DOHH2 (cell line): ENCODE measurements around the gene GPC4.
A peak's percentile ranks its signal among the peaks of the same experiment; 100 is the strongest.

Experiments
- H3F3A ChIP-seq: fragments of 200-600 bp; sonication (generic), shearing (Covaris generic); 2 replicates; pipeline ENCODE4 v1.6.0; 2016; ENCODE audit warnings: antibody characterized with exemption, mild to moderate bottlenecking; ENCODE audit not compliant: control insufficient read depth, insufficient read depth
- H3K27ac ChIP-seq: fragments of 200-600 bp; sonication (generic); 2 replicates; pipeline ENCODE4 v1.5.1; 2014; ENCODE audit warnings: low read depth, mild to moderate bottlenecking, low read length, moderate library complexity
- H3K27me3 ChIP-seq: fragments of 200-600 bp; sonication (generic); 2 replicates; pipeline ENCODE4 v1.6.1; 2014; ENCODE audit warnings: mild to moderate bottlenecking, low read length, mixed read lengths; ENCODE audit not compliant: control insufficient read depth
- H3K36me3 ChIP-seq: fragments of 200-600 bp; sonication (generic); 2 replicates; pipeline ENCODE4 v1.6.1; 2014; ENCODE audit warnings: mild to moderate bottlenecking, low read length, moderate library complexity, mixed read lengths; ENCODE audit not compliant: control insufficient read depth
- H3K4me1 ChIP-seq: fragments of 200-600 bp; sonication (generic); 2 replicates; pipeline ENCODE4 v1.6.1; 2014; ENCODE audit warnings: mild to moderate bottlenecking, low read length, mixed read lengths; ENCODE audit not compliant: control insufficient read depth
- H3K4me2 ChIP-seq: fragments of 200-600 bp; sonication (generic); 2 replicates; pipeline ENCODE4 v1.6.0; 2014; ENCODE audit warnings: mild to moderate bottlenecking, low read length, moderate library complexity
- H3K4me3 ChIP-seq: fragments of 200-600 bp; sonication (generic); 2 replicates; pipeline ENCODE4 v1.5.1; 2014; ENCODE audit warnings: mild to moderate bottlenecking, low read length, mixed read lengths
- H3K79me2 ChIP-seq: fragments of 200-600 bp; sonication (generic); 2 replicates; pipeline ENCODE4 v1.6.1; 2014; ENCODE audit warnings: mild to moderate bottlenecking, low read length, mixed read lengths; ENCODE audit not compliant: control insufficient read depth
- H3K9me2 ChIP-seq: fragments of 200-600 bp; sonication (generic); replicated peaks from 2 replicates; pipeline ENCODE4 v1.6.1; 2014; ENCODE audit warnings: mild to moderate bottlenecking, low read length, mixed read lengths; ENCODE audit not compliant: control insufficient read depth
- H3K9me3 ChIP-seq: fragments of 200-600 bp; sonication (generic); 2 replicates; pipeline ENCODE4 v1.6.1; 2014; ENCODE audit warnings: antibody characterized with exemption, low read length, mixed read lengths; ENCODE audit not compliant: control insufficient read depth, insufficient read depth
- H4K20me1 ChIP-seq: fragments of 200-600 bp; sonication (generic); 2 replicates; pipeline ENCODE4 v1.6.0; 2014; ENCODE audit warnings: low read depth, mild to moderate bottlenecking, antibody characterized with exemption, low read length, moderate library complexity; ENCODE audit not compliant: control insufficient read depth, insufficient read depth
- CTCF ChIP-seq: fragments of 200-600 bp; sonication (generic); IDR thresholded peaks from one replicate; pipeline ENCODE4 v1.5.1; 2014; ENCODE audit warnings: antibody characterized with exemption, mild to moderate bottlenecking, low read depth, low read length; ENCODE audit not compliant: poor library complexity, severe bottlenecking
- EZH2phosphoT487 ChIP-seq: fragments of 200-600 bp; sonication (generic); IDR thresholded peaks from 2 replicates; pipeline ENCODE4 v1.6.1; 2017; ENCODE audit warnings: borderline replicate concordance, mild to moderate bottlenecking, antibody characterized with exemption, low read length, moderate library complexity, mixed read lengths

The GPC4 gene

GRCh38 chrX:133391111-133391510 is 24.2 kb downstream of the GPC4 start:
- peaks cover 7% of the 10 kb centered on the region; the same call in 1 of the 2 replicates for H3K4me1 ChIP-seq
- no peak overlapping the region for H3K4me2 ChIP-seq
- no peaks in the 10 kb centered on the region for H3F3A ChIP-seq
- no peak for TF ChIP-seq EZH2phosphoT487
- no peak overlapping the region for H3K27ac ChIP-seq
- no peaks in the 10 kb centered on the region for H3K9me3 ChIP-seq
- H3K27me3 ChIP-seq = no peaks in the 10 kb centered on the region
- no peaks in the 10 kb centered on the region for H3K9me2 ChIP-seq
- no peak overlapping the region for H3K4me3 ChIP-seq
- H4K20me1 ChIP-seq = no peaks in the 10 kb centered on the region
- no peaks in the 10 kb centered on the region for H3K36me3 ChIP-seq
- no peaks in the 10 kb centered on the region for H3K79me2 ChIP-seq

GRCh38 chrX:133390676-133391075 is 24.6 kb downstream of the GPC4 start:
- no peak overlapping the region for H3K4me2 ChIP-seq
- no peaks in the 10 kb centered on the region for H3K27me3 ChIP-seq
- H3K27ac ChIP-seq = no peak overlapping the region
- peaks cover 7% of the 10 kb centered on the region; the same call in 1 of the 2 replicates for H3K4me1 ChIP-seq
- no peaks in the 10 kb centered on the region for H3K79me2 ChIP-seq
- no peaks in the 10 kb centered on the region for H3K36me3 ChIP-seq
- H3K4me3 ChIP-seq = no peak overlapping the region
- no peaks in the 10 kb centered on the region for H3K9me3 ChIP-seq
- no peak for TF ChIP-seq EZH2phosphoT487
- no peak for TF ChIP-seq CTCF
- H3F3A ChIP-seq = no peaks in the 10 kb centered on the region
- H3K9me2 ChIP-seq = no peaks in the 10 kb centered on the region
- no peaks in the 10 kb centered on the region for H4K20me1 ChIP-seq

- H3K9me3 ChIP-seq = no peaks in the 10 kb centered on the region
- H3K27me3 ChIP-seq = no peaks in the 10 kb centered on the region
- no peaks in the 10 kb centered on the region for H3F3A ChIP-seq
- no peak overlapping the region for H3K4me3 ChIP-seq
- TF ChIP-seq CTCF (no peak), EZH2phosphoT487 (no peak)
- no peak overlapping the region for H3K27ac ChIP-seq
- H3K79me2 ChIP-seq = no peaks in the 10 kb centered on the region
- peaks cover 13% of the 10 kb centered on the region for H3K4me1 ChIP-seq
- no peaks in the 10 kb centered on the region for H4K20me1 ChIP-seq
- no peaks in the 10 kb centered on the region for H3K9me2 ChIP-seq
- H3K36me3 ChIP-seq = no peaks in the 10 kb centered on the region
- no peak overlapping the region for H3K4me2 ChIP-seq
Observed at GRCh38 chrX:133389975-133390374, 25.3 kb downstream of the GPC4 start.

- no peaks in the 10 kb centered on the region for H3K36me3 ChIP-seq
- peak overlapping the region; percentile 12 for H3K4me2 ChIP-seq
- TF ChIP-seq CTCF = no peak
- TF ChIP-seq EZH2phosphoT487 = no peak
- no peaks in the 10 kb centered on the region for H4K20me1 ChIP-seq
- H3K27me3 ChIP-seq = no peaks in the 10 kb centered on the region
- H3K4me1 ChIP-seq = peaks cover 62% of the 10 kb centered on the region
- 0 out of 2 replicates have a peak, but pooled peaks cover 5% of the 10 kb centered on the region for H3F3A ChIP-seq
- no peak overlapping the region for H3K4me3 ChIP-seq
- H3K27ac ChIP-seq = no peak overlapping the region
- no peaks in the 10 kb centered on the region for H3K9me3 ChIP-seq
- peaks cover 9% of the 10 kb centered on the region; the same call in 1 of the 2 replicates for H3K79me2 ChIP-seq
- H3K9me2 ChIP-seq = no peaks in the 10 kb centered on the region
Observed at GRCh38 chrX:133384454-133384853, 30.8 kb downstream of the GPC4 start.
